Ramos (cell line): Measurements from ENCODE around the gene SLC66A3.

Source experiments
- in situ Hi-C: fragments of 300-500 bp; cut with MboI; formaldehyde crosslinking; loops from one replicate; pipeline ENCODE4 v1.14.3; 2022; ENCODE audit warnings: low sequenced_read_pairs; ENCODE audit not compliant: unreplicated experiment

The SLC66A3 gene

DNA sequence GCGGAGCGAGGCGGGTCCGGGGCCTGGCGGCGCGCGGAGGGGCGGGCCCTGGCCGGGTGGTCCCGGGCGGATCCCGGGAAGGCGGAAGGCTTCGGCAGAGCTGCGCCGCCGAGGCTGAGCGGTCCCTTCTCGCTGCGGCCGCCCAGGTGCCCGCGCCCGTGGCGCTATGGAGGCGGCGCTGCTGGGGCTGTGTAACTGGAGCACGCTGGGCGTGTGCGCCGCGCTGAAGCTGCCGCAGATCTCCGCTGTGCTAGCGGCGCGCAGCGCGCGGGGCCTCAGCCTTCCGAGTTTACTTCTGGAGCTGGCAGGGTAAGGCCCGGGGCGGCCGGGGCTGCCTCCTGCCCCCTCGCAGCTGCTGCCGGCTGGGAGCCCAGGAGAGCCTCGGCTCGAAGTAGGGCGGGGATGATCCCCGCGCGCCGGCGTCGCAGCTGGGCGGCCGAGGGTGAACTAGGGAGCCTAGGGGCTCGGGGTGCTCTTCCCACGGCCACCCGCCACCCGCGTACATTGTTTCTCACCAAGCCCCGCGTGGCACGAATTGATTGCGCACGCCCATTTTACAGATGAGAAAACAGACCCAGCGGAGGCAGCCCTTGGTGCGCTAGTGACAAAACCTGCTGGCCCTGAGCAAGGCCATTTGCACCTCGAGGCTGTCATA, at the start of gene SLC66A3:
Gene SLC66A3 (plus strand): TSS at position 87 of the 655 bp plus-strand sequence. CDS start 80 bp downstream, at position 167.
- in situ Hi-C loops, result no loop called here

GRCh38 chr2:11109002-11109401, 46.3 kb upstream of the SLC66A3 start:
- in situ Hi-C loops, result no loop called here

DNA sequence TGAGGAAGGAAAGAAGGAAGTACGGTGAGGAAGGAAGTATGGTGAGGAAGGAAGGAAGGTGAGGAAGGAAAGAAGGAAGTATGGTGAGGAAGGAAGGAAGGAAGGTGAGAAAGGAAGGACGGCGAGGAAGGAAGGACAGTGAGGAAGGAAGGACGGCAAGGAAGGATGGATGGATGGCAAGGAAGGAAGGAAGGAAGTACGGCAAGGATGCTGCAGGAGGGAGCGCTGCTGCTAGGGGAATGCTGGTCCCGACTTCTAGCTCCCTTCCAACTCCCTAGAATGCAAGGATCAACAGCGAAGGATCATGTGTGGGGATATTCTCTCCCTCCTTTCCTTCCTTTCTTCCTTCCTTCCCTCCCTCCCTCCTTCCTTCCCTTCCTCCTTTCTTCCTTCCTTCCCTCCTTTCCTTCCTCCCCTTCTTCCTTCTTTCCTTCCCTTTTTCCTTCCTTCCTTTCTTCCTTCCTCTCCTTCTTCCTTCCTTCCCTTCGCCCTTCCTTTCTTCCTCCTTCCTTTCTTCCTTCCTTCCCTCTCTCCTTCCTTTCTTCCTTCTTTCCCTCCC, 42.3 kb upstream of the SLC66A3 start:
- in situ Hi-C loops, result no loop called here

DNA sequence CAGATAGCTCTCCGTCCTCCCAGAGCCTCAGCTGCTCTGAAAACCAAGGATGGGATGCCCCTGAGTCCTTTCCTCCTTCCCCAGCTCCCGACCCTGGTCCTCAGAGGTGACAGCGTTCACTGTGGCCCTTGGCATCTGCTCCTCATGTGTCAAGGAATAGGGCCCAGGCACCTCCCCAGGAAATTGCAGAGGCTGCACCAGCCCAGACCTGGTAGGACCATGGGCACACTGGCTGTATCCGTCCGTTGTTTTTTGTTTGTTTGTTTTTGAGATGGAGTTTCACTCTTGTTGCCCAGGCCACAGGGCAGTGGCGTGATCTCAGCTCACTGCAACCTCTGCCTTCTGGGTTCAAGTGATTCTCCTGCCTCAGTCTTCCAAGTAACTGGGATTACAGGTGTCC, 37.5 kb upstream of the SLC66A3 start:
- in situ Hi-C loops, result no loop called here

DNA sequence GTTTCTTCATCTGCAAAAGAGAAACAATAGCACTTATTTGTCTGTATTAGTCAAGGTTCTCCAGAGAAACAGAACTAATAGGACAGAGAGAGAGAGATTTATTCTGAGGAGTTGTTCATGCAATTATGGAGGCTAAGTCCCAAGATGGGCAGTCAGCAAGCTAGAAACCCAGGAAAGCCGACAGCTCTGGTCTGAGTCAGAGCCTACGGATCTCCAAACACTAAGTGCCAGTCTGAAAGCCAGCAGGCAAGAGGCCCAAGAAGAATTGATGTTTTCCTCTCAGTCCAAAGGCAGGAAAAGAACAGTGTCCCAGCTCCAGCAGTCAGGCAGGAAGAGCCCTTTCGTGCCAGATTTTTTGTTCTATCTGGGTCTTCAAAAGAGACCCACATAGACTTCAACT, 36.5 kb upstream of the SLC66A3 start:
- in situ Hi-C loops, result no loop called here

DNA sequence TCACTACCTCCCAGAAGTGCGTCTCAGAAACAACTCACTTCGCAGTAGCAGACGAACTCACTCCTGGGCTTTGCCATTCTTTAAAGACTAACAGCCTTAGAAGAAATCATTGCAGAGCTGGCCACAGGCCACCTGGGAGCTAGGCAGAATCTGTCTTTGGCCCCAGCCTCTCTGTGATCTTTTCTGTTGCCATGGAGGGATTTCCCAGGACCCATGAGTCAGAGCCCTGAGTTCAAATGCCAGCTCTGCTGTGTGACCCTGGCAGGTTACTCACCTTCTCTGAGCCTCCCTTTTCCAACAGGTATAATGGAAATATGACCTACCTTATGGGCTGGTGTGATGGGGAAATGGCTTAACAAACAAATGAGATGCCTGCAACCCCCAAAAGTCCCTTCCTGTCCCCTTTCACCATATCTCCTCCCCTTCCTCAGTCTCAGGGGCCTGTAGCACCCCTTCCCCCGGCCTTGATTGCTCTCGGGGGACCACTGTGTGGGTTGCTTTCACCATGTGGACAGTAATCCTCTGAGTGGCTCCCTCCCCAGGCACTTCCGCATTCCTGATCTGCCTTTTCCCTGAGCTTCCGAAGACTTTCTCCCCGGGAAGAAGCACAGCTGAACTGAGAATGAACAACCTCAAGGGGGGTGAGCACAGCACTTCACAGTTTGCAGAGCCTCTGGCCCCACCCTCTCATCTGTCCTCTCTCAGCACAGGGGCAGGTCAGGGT, 34.0 kb upstream of the SLC66A3 start:
- in situ Hi-C loops, result no loop called here

- in situ Hi-C loops, result no loop called here
Observed at GRCh38 chr2:11121823-11122155, 33.5 kb upstream of the SLC66A3 start.

DNA sequence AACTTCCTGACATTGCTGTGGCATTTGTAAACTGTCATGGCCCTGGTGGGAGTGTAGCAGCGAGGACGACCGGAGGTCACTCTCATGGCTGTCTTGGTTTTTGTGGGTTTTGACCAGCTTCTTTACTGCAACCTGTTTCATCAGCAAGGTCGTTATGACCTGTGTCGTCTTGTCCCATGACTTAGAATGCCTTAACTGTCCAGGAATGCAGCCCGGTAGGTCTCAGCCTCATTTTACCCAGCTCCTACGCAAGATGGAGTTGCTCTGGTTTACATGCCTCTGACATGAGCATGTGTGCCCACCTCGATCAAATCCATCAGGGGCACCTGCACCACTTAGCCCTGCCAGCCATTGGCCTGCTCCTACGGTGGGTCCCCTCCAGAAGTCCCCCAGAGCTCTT, 32.9 kb upstream of the SLC66A3 start:
- in situ Hi-C loops, result no loop called here

DNA sequence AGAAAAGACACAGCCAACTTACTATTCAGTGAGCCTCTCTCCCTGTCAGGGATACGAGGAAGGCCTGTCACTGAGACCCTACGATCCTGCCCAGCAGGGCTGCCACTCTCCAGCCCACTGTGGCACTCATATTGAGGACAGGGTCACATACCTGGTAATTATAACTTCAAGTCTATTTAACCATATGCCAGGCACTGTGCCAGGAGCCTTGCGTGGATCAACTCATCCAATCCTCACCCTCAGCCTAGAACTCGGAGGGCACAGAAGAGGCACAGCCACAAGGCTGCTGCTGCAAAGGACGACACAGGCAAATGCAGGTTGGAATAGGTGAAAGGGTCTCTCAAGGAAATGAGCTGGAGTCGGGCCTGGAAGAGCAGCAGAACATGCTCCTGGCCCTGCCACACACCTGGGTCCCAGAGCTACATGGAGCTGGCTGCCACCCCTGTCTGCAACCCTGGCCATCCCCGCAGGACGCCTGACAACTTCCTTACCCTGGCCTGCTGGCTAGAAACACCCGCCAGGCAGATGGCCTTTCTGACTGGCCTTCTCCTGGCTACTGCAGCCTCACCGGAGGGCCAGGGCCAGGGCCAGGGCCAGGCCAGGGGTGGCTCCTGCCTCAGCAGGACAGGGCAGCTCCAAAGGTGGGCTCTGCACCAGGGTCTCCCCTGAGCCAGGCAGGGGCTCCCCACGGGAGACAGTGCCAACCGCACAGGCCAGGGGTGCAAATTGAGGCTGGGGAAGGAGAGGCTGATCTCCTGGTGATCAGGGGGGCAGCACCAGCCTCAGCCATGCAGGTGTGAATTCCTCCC, 32.1 kb upstream of the SLC66A3 start:
- in situ Hi-C loops, result no loop called here

DNA sequence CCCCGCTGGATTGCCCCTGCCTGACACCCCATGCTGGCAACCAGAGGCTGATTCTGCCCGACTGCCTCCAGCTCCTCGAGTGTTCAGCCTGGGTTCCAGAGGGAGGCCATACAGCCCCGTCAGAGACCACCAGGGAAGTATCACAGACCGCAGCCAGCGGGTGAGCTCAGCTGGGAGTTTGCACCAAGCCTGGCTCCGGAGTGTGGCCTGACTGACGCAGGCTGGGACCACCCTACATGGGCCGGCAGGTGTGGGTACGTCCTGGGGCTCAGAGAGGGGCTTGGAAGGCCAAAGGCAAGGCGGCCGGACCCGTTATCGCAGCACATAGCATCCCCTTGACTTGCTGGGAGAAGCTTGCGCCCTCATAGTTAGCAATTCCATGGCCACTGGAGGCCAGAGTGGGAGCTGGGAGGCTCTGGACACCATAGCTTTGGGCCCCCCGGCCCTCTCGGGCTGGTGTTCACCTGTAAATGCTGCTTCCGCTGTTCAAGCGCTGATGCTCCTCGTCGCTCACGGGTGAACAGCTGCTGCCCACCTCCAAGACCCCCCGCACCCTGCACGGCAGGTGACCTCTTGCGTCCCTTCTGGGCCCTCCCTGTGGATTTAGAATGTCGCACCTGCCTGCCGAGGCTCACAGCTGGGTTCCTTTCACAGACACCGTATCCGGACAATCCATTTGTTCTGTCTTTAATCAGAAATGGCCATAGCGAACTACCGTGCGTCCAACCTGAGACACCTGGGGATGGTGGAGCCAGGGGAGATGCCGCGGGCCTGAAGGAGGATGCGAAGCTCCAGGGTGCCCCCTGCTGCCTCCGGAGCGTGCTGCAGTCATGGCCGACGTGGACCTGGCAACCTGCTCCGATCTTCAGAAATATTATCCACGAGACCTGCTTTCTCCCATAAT, 31.2 kb upstream of the SLC66A3 start:
- in situ Hi-C loops, result no loop called here

GRCh38 chr2:11124760-11125068, 30.6 kb upstream of the SLC66A3 start:
- in situ Hi-C loops, result loop anchor here (5.0 kb wide), 1 partner anchor 287 kb away; no protein-coding TSS in a partner anchor

DNA sequence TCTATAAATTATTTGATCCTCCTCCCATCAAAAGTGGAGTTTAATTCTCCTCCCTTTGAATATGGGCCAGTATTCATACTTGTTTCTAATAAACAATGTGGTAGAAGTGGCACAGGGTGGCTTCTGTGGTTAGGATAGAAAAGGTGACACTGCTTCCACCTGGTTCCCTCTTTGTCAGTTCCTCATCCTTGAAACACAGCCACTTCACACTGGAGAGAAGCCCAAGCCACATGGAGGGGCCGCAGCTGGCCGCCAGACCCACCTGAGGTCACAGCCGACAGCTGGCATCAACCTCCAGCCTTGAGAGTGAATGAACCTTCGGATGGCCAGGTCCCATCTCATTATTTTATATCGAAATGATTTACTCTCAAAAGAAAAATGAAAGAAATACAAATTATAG, 27.5 kb upstream of the SLC66A3 start:
- in situ Hi-C loops, result loop anchor here (5.0 kb wide), 1 partner anchor 290 kb away; no protein-coding TSS in a partner anchor

DNA sequence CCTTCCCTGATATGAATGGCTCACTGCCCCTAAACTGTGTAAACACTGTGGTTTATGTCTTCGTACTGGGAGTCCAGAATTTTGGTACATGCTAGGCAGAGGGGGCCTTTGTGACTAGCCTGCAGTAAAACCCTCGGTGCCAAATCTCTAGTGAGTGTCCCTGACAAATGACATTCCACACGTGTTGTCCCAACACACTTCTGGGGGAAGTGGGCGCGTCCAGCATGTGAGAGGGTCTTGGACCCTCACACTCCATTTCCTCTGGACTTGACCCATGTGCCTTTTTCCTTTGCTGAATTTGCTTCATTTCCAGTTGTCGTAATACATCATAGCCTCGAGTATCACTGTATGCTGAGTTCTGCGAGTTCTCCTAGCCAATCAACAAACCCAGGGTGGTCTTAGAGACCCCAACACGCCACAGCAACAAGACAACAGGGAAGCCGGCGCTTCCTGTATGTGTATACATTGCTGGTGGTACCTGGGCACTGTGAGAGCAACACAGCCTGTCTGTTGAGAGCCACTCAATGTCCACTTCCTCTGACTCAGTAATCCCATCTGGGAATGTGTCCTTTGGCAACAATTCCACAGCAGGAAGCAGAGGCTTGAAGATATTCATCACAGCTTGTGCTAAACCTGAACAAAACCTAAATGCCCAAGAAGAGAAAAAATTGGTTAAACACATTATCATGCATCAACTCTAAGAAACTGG, 26.9 kb upstream of the SLC66A3 start:
- in situ Hi-C loops, result loop anchor here (5.0 kb wide), 1 partner anchor 291 kb away; no protein-coding TSS in a partner anchor

GRCh38 chr2:11129598-11130449, 25.4 kb upstream of the SLC66A3 start:
- in situ Hi-C loops, result loop anchor here (5.0 to 10.0 kb wide), 3 partner anchors 293 to 455 kb away; no protein-coding TSS in a partner anchor

DNA sequence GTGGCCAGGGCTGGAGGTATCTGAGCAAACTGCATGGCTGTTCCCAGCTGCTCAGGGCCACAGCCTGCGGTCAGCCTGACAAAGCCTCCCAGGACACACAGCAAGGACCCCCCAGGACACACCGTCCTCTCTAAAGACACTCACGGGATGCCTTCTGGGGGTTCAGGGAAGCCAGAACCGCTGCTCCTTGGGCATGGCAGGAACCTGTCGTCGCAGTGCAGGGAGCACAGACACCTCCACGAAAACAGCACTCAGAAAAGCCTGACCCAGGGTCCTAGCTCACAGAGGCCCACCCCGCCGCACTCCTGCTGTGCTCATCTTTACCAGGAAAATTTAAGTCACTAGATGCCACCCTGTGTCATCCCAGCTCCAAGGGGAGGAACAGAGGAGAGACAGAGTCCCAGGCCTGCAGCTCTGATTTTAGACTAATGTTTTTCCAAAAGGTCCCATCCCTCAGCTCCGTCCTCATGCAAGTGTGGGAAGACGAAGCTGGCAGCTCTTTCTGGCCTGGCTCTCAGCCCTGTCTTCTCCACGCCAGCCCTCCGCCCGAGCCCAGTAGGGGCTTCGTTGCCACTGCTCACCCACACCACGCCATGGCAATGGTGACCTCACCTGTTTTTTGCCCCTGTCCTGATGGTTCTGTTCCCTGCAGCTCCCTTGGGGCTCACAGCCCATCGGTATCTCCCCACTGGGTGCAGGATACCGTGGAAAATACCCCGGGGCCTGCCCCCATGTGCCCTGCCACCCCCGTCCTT, 23.9 kb upstream of the SLC66A3 start:
- in situ Hi-C loops, result loop anchor here (10.0 kb wide), 2 partner anchors 313 to 453 kb away; no protein-coding TSS in a partner anchor

DNA sequence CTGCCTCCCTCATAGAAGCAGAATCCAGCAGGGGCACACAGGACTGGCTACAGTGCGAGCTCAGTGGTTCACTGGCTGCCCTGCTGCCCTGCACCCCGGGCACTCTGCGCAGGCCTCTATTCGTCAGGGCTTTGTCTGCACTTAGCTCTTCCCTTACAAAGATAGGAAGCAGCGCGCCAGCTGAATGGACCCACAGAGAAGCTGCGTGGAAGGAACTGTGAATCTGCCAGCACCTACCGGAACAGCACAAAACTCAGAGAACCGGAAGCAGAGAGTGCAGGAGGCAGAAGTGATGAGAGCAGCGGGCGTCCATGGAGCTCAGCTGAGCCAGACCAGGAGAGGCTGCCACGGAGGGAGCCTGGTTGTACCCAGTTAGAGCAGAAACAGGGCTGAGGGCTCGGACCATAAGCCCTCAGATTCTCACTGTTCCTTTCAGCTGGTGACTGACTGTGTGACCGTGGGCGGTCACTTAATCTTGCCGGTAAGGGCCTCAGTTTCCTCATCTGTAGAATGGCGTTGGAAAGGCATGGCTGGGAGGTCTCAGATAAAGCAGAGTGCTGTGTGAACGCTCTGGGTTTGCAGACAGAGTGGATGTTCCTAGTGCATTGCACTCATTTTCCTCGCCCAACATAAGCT, 23.1 kb upstream of the SLC66A3 start:
- in situ Hi-C loops, result loop anchor here (10.0 kb wide), 2 partner anchors 313 to 453 kb away; no protein-coding TSS in a partner anchor
